Esophagus squamous epithelium (tissue), 5 donors: ENCODE data around the gene MMP25. TPM values are rescaled to one million over a fixed set of nuclear protein-coding genes. Genes with fewer than 3 reads are reported as not detected.

Experiments
- DNase-seq: peaks from one replicate; lab custom pipeline; 2025; lab: John Stamatoyannopoulos, UW
- H3K27ac ChIP-seq, 4 donors: fragments of 200-600 bp; sonication (generic); one replicate each; pipeline ENCODE4 v1.5.1; 2016 to 2019; ENCODE audit warnings: mild to moderate bottlenecking in 1 of 4
- H3K27me3 ChIP-seq, 4 donors: fragments of 200-600 bp; sonication (generic); 1 replicate in 3 of 4; 2 replicates in 1 of 4; pipeline versions ENCODE4 v1.5.1 to v1.6.0; 2017 to 2021; ENCODE audit warnings: antibody characterized with exemption in 1 of 4
- H3K36me3 ChIP-seq, 3 donors: fragments of 200-600 bp; sonication (generic); one replicate each; pipeline ENCODE4 v1.5.1; 2016 to 2019
- H3K4me1 ChIP-seq, 3 donors: fragments of 200-600 bp; sonication (generic); one replicate each; pipeline ENCODE4 v1.5.1; 2017 to 2019
- H3K4me3 ChIP-seq, 4 donors: fragments of 200-600 bp; sonication (generic); 1 replicate in 3 of 4; 2 replicates in 1 of 4; pipeline ENCODE4 v1.5.1; 2016 to 2019; ENCODE audit warnings: mild to moderate bottlenecking in 2 of 4, moderate library complexity in 1 of 4
- H3K9me3 ChIP-seq, 3 donors: fragments of 200-600 bp; sonication (generic); one replicate each; pipeline ENCODE4 v1.5.1; 2016 to 2019
- POLR2A ChIP-seq, 4 donors: fragments of 450-650 bp; IDR thresholded peaks; one replicate each; pipeline ENCODE4 v1.6.1; 2017; ENCODE audit warnings: antibody characterized with exemption in 4 of 4, mild to moderate bottlenecking in 4 of 4, moderate library complexity in 3 of 4
- whole genome bisulfite sequencing, 2 donors: methylation state at CpG; one replicate each; pipeline ENCODE4 v1.1.5; 2018; 5-methylcytosine and 5-hydroxymethylcytosine counted together
- intact Hi-C: fragments of 100-400 bp; cut with DNase I; formaldehyde crosslinking; loops from one replicate; pipeline ENCODE4 v1.15.0; 2022
- total RNA-seq, 4 donors: library from RNA; depleted of rRNA; stranded (reverse); fragments of >200 nt; gene quantifications; one replicate each; pipeline ENCODE4 v1.1.0, GENCODE V29; 2016
- TF ChIP-seq, protein P1 (sequence below), 6 experiments: fragments of 450-650 bp in 4 of 6; fragments of 200-600 bp in 2 of 6; sonication (generic) in 2 of 6; IDR thresholded peaks; one replicate each; pipeline ENCODE4 v1.5.1; 2016 to 2019; ENCODE audit warnings: antibody characterized with exemption in 6 of 6, mild to moderate bottlenecking in 4 of 6, moderate library complexity in 4 of 6
- donor health status: DM: yes; HTN: yes; CAD: no.

MMP25 gene
- total RNA-seq, 4 donors from 2014 or later: 0.19 to 1.4 (median 0.61) TPM

DNA sequence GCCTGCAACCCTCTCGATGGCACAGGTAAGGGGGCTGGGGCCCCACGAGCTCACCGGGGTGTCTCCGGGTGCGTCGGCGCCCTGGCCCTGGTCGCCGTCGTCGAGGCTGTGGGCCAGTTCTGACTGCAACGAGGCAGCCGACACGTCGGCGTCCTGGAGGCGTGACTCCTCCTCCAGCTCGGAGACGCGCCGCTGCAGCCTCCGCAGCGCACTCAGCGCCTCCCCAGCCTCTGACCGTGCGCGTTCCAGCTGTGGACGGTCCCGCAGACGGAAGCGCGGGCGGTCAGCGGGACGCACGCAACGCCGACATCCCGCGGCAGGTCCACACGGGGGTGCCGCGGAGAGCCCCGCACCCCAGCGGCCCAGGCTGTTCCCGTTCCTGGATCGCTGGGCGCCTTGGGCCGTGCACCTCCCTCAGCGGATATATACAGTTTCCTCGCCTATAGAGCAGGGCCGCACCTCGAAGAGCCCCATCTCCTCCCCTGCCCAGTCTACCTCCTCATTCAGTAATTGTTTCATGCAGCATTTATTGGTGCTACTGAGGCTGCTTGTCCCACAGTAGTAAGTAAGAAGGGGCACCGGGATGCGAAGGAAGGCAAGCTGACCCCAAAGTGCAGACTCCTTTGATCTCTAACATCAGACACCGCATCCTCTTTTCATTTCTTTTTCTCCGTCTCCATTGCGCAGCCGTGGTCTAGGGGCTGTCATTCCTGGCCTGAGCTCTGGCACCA, 16.7 kb upstream of the MMP25 start:
- Histone ChIP-seq H3K4me1 (peaks cover 20 to 74% (median 21%) of the 10 kb centered on the region in 3 donors), H3K27ac (no peak overlapping the region), H3K36me3 (peaks cover 5 to 52% (median 9%) of the 10 kb centered on the region in 3 donors), H3K4me3 (peak overlapping the region in 2 of 4 donors; percentile 20 to 53), H3K27me3 (peaks cover 0 to 64% (median 0%) of the 10 kb centered on the region in 4 donors), H3K9me3 (no peaks in the 10 kb centered on the region)
- intact Hi-C loops: no loop called here
- no peak for DNase-seq
- 24 to 37% methylated on average over 10 to 24 of the region's 59 CpGs for WGBS, 2 donors
- TF ChIP-seq POLR2A (IDR thresholded peaks at IDR 0.05): no peak
- TF ChIP-seq, protein P1, sequence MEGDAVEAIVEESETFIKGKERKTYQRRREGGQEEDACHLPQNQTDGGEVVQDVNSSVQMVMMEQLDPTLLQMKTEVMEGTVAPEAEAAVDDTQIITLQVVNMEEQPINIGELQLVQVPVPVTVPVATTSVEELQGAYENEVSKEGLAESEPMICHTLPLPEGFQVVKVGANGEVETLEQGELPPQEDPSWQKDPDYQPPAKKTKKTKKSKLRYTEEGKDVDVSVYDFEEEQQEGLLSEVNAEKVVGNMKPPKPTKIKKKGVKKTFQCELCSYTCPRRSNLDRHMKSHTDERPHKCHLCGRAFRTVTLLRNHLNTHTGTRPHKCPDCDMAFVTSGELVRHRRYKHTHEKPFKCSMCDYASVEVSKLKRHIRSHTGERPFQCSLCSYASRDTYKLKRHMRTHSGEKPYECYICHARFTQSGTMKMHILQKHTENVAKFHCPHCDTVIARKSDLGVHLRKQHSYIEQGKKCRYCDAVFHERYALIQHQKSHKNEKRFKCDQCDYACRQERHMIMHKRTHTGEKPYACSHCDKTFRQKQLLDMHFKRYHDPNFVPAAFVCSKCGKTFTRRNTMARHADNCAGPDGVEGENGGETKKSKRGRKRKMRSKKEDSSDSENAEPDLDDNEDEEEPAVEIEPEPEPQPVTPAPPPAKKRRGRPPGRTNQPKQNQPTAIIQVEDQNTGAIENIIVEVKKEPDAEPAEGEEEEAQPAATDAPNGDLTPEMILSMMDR (IDR thresholded peaks at IDR 0.05): no peak

DNA sequence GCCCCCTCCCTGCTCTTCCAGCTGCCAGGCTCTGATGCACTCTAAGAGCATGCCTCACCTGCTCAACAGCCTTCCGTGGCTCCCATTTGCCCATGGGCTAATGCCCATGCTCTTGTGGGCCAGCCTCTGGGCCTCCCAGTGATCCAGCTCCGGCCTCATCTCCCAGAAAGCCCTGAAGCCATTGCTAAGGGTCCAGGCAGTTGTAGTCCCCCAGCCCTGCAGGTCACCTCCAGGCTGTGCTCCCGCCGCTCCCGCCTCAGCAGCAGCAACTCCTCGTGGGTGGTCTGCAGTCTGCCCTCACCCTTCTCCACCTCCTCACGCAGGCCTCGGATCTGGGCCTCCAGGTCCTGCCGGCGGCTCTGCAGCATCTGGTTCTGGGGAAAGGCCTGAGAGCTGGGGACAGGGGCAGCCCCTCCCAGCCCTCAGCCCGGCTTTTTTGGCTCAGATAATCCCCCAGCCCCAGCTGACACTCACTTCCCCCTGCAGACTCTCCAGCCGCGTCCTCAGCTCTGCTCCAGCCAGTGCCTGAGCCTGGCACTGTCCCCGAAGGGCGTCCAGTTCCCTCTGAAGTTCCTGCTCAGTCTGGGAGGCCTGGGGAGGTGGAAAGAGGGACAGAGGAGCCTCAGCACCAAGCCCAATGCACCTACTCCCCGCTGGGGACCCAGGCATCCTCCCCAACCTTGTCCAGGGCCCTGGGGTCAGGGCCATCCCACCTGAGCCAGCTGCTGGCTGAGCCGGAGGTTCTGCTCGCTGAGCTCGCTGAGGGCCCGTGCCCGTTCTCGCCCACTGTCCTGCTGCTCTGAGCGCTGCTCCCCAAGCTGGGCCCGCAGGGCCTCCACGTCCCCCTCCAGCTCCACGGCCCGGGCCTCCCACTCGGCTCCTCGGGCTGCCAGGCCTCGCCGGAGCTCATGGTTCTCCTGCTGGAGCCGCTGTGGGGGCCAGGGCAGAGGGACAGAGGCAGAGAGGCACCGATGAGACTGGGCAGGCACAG, 15.8 kb upstream of the MMP25 start:
- H3K4me1 ChIP-seq: peaks cover 19 to 74% (median 22%) of the 10 kb centered on the region in 3 donors
- H3K4me3 ChIP-seq: no peak overlapping the region
- intact Hi-C loops: no loop called here
- peaks cover 0 to 73% (median 4%) of the 10 kb centered on the region in 4 donors for H3K27me3 ChIP-seq
- no peaks in the 10 kb centered on the region for H3K9me3 ChIP-seq
- WGBS, 2 donors: 55 to 61% methylated on average over 9 to 12 of the region's 33 CpGs
- no peak for TF ChIP-seq POLR2A (IDR thresholded peaks at IDR 0.05)
- TF ChIP-seq, protein P1 (IDR thresholded peaks at IDR 0.05): no peak
- no peak overlapping the region for H3K27ac ChIP-seq
- H3K36me3 ChIP-seq: peaks cover 5 to 48% (median 9%) of the 10 kb centered on the region in 3 donors
- no peak for DNase-seq

DNA sequence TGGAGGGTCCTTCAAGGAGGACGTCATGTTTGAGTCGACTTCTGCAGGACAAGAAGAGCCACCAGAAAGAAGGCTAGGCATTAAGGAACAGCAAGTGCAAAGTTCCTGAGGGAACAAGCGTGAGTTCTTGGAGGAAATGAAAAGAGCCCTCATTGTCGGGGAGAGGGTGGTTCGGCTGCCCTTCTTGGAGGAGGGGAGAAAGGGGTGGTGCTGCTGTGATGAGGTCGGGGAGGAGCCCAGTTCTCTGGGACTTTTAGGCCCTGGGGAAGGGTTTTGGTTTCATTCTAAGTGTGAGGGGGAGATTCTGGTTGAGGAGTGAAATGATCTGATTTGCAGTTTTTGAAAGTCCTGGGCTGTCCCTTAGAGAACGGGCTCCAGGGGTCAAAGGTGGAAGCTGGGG, 13.7 kb upstream of the MMP25 start:
- peaks cover 0 to 27% (median 0%) of the 10 kb centered on the region in 3 donors for H3K36me3 ChIP-seq
- DNase-seq: no peak
- H3K4me3 ChIP-seq: no peak overlapping the region
- peaks cover 0 to 94% (median 14%) of the 10 kb centered on the region in 4 donors for H3K27me3 ChIP-seq
- intact Hi-C loops: no loop called here
- TF ChIP-seq, protein P1 (IDR thresholded peaks at IDR 0.05): no peak
- no peak for TF ChIP-seq POLR2A (IDR thresholded peaks at IDR 0.05)
- peaks cover 19 to 91% (median 22%) of the 10 kb centered on the region in 3 donors for H3K4me1 ChIP-seq
- no peak overlapping the region for H3K27ac ChIP-seq
- H3K9me3 ChIP-seq: no peaks in the 10 kb centered on the region
- WGBS, 2 donors: 32 to 39% methylated on average over 7 of the region's 7 CpGs

DNA sequence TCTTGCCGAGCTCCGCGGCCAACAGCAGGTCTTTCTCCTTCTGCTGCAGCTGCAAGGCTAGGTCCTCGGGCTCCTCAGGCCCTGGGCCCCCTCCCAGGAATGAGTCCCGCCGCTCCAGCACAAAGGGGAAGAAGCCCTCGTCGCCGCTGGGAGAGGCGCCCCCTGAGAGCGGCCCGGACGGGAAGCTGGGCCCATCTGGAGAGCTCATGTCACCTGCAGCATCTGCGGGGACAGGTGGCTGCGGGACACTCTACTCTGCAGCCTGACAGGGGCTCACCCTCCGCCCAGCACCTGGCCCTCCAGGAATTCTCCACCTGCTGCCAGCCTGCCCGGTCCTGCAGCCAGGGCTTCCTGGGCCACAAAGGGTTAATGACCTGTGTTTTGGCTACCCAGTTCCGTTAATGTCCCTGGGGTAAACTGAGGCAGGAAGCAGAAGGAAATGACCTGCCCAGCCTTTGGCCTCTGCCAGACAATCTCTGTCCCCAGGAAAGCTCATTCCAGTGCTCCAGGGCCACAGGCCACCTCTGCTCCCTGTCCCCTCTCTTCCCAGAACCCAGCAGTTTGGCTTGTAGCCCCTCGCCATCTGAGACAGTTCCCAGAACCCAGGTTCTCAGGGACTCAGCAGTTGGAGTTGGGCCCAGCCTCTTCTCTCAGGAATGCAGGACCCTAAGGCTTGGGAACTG, 10.9 kb upstream of the MMP25 start:
- H3K27ac ChIP-seq: peak overlapping the region; percentile 25 to 95 (median 92)
- peaks cover 0 to 19% (median 0%) of the 10 kb centered on the region in 3 donors for H3K36me3 ChIP-seq
- peaks cover 4 to 77% (median 6%) of the 10 kb centered on the region in 3 donors for H3K4me1 ChIP-seq
- H3K4me3 ChIP-seq: peak overlapping the region; percentile 57 to 75 (median 70)
- H3K27me3 ChIP-seq: peaks cover 0 to 100% (median 14%) of the 10 kb centered on the region in 4 donors
- no peaks in the 10 kb centered on the region for H3K9me3 ChIP-seq
- TF ChIP-seq, protein P1 (IDR thresholded peaks at IDR 0.05): no peak
- no peak for TF ChIP-seq POLR2A (IDR thresholded peaks at IDR 0.05)
- intact Hi-C loops: no loop called here
- DNase-seq: no peak
- 17 to 20% methylated on average over 1 to 2 of the region's 19 CpGs for WGBS, 2 donors
